ENCODE data around the gene PAK5. TPM values are rescaled to one million over a fixed set of nuclear protein-coding genes. Genes with fewer than 3 reads are reported as not detected.
"Not testable (repeated sequence)": the region's sequence is repeated elsewhere in the genome, so short reads cannot be mapped to it uniquely, and the experiment has no call there.

PAK5 gene
- total RNA-seq, 1 donor from 2014 or later: not detected

DNA sequence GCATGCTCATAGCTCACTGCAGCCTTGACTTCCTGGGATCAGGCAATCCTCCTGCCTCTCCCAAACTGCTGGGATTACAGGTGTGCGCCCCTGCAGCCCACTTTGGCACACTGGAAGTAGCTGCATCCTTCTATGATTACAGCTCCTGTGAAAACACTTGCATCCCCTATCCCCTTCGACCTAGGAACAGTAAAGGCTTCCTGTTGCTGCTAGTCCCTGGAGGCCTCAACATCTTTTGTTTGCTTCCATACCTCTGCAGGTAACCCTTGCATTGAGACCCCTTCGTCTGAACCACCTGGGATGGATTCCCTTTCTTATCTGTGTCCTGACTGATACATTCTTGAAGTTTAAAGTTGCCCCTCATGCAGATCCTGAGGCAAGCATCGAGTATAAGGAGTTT is 152.4 kb downstream of the PAK5 start:
- DNase-seq (ENCODE audit: low spot score): no peak

DNA sequence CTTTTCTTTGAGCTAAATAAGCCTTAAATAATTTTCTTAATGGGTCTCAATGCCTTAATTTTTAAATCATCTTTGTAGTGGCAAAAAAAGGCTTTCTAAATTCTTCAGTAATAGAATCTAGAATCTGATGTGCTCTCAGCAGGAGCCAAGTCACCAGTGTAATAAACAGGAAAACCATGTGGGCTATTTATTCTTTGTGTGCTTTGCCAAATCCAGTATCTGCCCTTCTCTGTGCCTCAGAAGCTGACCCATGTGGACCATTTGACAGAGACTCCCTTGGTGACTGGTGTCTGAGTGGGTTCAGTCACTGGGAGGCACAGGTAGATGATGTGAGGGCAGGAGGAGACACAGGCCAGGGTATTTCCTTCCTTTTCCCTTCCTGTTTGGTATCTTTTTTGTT is 152.9 kb downstream of the PAK5 start:
- DNase-seq (ENCODE audit: low spot score): no peak

DNA sequence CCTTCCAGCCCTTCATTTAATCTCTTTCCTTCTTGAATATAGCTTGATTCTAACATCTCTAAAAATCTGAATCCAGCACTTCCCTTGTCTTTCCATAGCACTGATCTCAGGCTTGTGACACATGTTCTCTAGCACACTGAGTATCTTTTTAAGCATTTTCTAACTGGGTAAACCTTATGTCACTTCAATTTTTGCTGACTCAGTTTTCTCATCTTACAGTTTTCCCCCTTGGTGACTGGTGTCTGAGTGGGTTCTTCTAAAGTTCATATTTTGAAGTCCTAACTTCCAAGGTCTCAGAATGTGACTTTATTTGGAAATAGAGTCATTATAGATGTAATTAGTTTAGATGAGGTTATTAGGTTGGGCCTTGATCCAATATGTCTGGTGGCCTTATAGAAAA is 153.9 kb downstream of the PAK5 start:
- DNase-seq (ENCODE audit: low spot score): no peak

DNA sequence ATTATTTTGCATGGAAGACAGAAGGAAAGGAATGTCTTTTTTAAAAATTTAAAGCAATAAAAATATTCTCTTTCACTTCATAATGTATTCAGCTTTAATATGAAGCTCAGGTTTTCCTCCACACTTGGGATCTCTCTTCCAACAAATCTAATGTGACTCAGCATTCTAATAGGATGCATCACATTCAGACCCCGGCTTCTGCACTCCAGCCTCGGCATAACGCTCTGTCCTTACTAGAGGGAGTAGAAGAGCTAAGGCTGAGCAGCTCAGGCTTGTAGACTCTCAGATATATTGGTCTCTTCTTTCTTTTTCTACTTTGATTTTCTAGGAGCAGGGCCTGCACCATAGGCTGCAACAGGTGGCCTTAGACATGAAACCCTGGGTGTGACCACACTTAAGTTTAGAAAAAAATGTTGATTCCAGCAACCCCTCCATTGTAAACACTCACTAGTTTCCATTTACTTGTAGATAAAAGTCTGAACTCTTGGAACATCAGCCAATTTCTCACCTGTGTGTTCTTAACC is 161.7 kb downstream of the PAK5 start:
- no peak for DNase-seq (ENCODE audit: low spot score)

DNA sequence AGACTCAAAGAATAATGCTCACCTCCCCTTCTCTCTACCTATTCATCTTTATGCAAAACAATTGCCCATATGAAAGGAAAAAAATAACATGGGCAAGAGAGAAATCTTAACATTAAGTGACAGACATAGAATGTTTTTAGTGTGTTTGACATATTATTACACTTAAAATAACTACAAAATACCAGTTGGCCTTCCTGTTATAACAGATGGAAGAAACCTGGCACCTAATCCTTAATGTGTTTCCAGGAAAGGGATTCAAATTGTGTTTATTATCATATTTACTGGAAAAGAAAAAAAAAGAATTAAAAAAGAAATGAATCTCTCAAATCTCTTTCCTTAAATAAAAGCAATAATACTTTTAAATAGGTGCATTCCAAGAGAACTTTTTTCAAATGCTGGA is 165.9 kb downstream of the PAK5 start:
- DNase-seq (ENCODE audit: low spot score): no peak

DNA sequence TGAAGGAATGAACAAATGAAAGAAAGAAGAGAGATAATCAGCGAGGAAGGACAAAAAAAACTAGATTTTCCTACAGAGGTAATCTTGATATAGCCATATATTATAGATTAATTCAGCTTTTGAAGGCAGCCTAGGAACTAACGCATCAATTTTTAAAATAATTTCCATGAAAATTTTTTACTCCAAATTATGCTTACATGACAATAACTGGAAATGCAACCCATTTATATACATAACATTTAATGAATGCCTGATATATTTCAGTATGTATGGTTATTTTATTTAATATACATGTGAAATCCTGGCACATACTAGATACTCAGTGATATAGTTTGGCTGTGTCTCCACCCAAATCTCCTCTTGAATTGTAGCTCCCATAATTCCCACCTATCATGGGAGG is 166.8 kb downstream of the PAK5 start:
- DNase-seq (ENCODE audit: low spot score): no peak

DNA sequence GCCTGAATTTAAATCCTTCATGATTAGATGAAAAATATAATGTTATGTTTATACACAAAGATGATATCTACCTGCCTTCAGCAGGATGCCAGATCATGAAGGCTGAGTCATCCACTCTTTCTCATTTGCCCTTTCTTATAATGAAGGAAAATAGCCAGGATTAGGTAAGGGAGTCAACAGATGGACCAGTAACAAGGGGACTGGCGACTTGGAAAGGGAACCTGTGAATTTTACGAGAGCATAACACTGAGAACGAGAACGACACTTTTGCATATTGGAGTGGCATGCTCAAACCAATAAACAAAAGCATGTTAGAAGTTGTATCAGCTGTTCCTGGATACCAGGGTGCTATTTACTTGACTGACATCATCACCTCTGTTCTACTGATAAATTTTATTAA is 170.5 kb downstream of the PAK5 start:
- no peak for DNase-seq (ENCODE audit: low spot score)

DNA sequence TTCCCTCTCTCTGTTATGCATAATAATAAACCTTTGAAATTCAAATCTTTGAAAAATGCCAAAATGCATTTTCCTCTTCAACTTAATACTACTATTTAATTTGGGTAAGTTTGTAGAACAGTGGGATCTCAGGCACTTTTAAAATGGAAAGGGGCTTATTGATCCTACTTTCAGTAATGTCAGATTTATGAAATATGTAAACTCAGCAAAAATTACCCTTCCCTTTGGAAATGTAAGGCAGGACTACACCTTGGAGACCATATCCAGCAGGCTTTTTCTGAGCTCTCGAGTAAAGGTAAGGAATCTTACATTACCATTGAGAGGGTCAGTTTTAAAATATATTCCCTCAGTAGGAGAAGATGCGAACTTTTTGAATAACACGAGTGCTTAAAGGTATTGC is 175.5 kb downstream of the PAK5 start:
- DNase-seq (ENCODE audit: low spot score): no peak

DNA sequence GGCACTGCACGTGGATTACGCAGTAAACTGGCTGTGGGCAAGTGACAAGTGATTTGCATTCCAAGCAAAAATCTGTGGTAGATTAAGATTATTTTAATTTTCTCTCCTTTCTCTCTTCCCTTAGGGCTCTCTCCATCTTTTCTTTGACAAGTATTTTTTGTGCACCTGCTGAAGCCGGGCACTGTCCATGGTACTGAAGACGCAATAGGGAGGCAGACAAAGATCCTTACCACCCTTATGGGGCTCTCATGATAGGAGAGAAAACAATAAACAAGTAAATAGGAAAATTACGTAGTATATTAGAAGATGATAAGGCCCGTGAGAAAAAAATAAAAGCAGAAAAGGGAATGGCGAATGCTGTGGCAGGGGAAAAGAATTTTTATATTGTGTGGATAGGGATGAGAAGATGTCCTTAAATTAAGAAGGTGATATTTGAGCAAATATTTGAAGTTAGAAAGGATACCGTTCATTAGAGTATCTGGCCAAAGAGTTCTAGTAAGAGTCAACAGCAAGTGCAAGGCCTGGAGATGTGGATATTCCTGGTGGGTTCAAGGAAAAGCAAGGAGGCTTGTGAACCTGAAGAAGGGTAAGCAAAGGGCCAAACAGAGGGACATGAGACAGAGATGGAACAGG is 178.5 kb downstream of the PAK5 start:
- DNase-seq (ENCODE audit: low spot score): no peak

DNA sequence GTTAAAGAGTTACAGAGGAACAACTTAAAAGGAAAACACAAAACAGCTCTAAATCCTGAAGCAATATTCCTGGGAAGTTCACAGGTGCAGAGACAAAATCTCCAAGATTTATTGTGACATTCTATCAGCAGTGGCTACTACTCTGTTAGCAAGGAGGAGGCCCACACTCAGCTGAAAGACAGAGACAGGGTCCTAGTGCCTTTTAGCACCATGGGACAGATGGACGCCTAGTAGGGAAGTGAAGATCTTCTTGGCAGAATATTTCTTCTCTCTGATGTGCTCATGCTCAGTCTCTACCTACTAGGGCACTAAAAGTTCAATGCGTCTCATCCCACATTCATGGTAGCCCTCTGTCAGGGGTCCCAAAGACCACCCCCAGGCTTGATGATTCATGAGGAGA is 191.1 kb downstream of the PAK5 start:
- DNase-seq (ENCODE audit: low spot score): no peak

DNA sequence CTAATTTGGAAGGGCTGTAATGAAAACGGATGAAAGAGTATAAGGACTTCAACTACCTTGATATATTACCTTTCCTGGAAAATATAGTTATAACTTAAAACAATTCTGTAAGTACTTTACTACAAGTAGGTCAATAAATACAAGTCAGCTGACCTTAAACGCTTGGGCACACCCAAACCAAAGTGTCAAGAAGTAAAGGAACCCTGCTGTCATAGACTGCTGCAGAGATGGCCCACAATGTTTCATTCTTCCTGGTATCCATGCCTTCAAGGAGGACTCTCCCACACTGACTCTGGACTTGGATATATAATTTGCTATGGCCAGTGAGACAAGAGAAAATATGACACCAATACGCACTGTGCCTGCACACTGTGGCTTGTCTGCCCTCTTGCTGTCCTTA is 192.5 kb downstream of the PAK5 start:
- DNase-seq (ENCODE audit: low spot score): no peak

DNA sequence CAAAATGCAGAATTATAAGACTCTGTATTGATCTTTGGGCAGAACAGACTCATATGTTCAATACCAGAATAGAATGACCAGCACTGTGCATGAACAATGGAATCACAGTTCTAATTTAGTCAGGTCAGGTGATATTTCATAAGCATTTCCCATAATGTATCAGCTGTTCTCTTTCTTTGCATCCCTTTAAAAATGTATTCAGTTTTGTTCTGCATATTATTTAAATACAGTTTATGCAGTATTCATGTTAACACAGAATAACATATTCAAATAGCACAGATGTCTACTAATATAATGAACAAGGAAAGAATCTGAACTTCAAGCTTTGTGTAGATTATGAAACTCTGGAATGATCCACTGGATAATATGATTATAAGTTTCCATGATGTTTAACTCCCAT is 196.0 kb downstream of the PAK5 start:
- DNase-seq (ENCODE audit: low spot score): no peak

DNA sequence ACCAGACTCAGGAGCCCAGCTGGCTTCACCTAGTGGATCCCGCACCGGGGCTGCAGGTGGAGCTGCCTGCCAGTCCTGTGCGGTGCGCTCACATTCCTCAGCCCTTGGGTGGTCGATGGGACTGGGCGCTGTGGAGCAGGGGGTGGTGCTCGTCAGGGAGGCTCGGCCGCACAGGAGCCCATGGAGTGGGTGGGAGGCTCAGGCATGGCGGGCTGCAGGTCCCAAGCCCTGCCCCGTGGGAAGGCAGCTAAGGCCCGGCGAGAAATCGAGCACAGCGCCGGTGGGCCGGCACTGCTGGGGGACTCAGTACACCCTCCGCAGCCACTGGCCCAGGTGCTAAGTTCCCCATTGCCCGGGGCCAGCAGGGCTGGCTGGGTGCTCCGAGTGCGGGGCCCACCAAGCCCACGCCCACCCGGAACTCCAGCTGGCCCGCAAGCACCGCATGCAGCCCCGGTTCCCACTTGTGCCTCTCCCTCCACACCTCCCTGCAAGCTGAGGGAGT is 197.3 kb downstream of the PAK5 start:
- DNase-seq (ENCODE audit: low spot score): not testable (repeated sequence)

DNA sequence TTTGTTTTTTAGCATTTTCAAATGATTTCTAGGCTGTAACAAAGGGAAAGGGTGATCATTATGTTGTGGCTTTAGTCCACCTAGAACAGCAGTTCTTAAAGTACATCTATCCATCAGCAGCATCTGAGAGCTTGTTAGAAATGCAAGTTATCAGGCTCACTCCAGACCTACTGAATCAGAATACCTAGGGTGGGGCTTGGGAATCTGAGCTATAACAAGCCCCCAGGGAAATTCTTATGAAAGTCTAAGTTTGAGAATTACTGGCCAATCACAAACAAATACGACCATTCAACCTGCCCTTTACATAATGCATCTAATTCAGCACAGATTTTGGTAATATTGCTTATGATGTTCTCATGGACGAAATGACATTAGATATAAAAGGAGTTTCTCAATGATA is 201.0 kb downstream of the PAK5 start:
- no peak for DNase-seq (ENCODE audit: low spot score)

DNA sequence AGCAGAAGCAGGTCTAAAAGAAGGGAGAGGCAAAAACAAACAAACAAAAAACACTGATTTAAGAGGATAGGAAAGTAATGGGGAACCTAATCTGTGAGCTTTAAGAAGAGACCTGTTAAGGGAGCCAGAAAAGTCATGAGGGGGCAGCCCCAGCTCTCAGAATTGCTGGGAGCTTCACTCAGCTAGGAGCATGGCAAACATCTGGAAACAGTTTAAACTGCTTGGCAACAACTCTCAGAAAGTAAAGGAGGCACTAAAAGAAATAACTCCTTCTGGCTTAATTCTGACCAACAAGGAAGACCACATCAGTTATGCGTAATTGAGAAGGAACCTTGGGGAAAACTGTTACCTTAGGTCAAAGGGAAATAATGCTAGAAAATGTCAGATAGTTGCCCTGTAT is 203.1 kb downstream of the PAK5 start:
- no peak for DNase-seq (ENCODE audit: low spot score)

DNA sequence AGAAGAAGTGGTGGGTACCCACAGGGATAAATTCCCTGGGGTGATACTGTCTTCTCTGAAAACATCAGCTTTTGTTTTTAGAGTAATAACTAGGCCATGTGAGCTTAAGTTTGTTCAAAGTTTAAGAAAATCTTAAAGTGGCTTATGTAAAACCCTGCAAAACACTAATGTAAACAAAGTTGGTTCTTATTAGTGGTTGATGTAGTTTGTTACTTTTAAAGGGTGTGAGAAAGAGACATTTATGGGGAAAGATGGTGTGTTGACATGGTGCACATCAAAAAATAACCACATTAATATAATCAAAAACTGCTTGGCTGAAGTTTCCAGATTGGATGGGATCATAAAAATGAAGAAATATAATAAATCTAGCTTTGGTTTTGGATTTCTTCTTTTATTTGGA is 204.5 kb downstream of the PAK5 start:
- DNase-seq (ENCODE audit: low spot score): no peak

DNA sequence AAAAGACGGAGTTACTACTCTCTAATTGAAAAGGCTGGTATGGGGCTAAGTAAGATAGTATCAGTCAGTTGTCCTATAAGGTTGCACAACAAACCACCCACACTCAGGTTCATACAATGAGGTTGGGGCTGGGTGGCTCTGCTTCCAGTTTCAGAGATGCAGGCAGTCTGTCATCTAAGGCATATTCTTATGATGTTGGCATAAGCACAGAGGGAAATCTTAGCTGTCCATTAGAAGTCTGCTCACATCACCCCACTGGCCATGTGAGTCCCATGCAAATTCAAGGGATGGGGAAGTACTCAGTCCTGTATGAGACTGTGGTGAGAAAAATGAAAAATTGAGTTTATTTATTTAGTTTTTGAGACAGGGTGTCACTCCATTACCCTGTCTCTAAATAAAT is 205.9 kb downstream of the PAK5 start:
- no peak for DNase-seq (ENCODE audit: low spot score)

DNA sequence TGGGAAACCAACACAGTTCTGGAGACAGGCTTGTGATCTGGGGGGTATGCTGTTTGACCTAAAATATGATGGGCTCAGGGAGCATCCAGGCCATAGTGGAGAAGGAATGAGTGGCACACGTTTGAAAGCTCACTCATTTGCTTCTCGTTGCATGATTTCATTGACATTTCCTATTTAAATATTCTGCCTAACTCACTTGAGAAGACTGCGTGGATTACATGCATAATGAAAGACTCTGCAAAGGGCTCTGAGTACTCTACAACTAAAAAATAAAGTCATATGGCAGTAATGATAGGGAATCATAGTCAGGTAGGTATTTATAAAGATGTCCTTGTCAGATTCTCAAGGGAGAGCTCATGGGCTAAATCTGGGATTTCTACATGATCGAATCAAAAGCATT is 206.6 kb downstream of the PAK5 start:
- DNase-seq (ENCODE audit: low spot score): no peak

DNA sequence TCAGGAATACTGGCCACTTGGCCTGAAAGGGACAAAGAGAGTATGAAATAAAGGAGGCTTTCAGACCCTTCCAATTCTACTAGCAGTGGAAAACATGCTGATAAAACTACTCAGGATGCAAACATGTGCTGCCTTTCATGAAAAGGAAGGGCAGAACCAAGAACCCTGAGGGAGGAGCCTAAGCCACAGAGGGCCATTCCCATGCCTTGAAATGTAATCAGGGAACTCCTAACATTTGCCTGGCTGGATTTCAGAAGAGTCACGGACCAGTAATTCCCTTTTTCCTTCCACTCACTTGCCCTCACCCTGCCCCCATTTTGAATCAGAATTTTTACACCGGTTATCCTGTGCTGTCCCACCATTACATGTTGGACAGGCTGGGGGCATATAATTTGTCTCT is 208.3 kb downstream of the PAK5 start:
- no peak for DNase-seq (ENCODE audit: low spot score)

DNA sequence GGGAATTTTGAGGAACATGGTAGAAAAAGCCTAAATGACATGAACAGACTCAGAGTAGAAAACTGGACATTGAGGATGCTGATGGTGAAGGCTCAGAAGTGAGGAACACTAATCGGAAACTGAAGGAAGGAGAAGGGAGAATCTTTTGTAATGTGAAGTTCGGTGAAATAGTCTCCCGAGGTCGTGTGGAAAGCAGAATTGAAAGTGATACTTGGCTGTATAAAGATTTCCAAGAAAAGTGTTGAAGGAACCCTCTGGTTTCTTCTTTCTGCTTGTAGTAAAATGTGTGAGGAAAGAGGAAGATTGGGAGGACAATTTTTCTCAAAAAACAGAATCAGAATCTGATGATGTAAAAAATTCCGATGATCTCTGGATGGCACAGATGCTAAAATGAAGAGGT is 209.0 kb downstream of the PAK5 start:
- DNase-seq (ENCODE audit: low spot score): no peak

DNA sequence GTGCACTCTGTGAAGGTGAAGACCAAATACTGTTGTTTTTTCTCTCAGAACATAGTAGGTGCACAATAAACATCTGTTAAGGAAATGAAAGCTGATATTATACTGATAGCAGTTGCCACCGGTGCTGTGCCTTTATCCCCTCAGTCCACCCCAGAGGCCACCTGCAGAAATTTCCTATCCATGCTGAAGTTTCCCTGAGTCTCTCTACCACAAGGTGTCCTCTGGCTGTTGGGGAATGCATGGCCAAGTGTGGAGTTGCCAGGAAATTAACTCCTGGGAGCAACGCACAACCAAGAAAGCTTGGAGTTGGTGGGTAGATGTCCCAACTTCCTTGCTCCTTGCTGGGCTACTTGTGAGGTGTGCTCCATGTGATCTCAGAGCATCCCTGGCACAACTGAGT is 210.3 kb downstream of the PAK5 start:
- no peak for DNase-seq (ENCODE audit: low spot score)

DNA sequence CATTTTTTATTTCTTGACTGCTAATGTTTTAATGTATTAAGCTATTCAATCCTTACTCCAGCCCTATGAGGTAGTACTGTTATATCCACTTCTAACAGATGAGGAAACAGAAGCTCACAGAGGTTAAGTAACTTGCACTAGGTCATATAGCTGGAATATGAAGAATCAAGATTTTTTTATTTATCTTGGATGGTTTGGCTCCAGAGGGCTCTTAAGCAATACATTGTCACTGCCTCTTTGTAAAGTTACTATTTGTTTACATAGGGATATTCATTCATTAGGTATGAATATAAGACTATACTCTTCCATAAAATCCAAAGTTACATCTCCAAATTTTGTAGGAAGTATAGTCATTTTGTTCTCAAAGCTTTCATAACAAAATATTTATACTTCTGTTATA is 210.7 kb downstream of the PAK5 start:
- no peak for DNase-seq (ENCODE audit: low spot score)

DNA sequence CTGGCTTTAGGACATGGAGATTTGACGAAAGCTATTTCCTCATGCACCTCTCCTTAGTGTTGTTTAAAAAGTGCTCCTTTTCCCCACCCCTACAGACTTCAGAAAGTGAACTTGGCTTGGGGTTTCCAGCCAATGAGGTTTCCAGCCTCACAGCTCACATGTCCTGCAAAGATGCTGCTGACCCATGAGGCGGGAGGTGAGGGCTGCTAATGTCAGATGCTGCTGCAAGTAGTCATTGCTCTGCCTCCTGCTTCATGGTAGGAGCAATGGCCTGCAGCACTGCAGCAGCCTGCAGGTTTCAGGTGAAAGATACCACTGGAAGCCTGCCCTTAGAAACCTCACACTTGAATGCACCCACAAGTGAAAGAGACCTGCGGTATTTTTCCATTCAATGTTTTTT is 211.7 kb downstream of the PAK5 start:
- DNase-seq (ENCODE audit: low spot score): no peak

DNA sequence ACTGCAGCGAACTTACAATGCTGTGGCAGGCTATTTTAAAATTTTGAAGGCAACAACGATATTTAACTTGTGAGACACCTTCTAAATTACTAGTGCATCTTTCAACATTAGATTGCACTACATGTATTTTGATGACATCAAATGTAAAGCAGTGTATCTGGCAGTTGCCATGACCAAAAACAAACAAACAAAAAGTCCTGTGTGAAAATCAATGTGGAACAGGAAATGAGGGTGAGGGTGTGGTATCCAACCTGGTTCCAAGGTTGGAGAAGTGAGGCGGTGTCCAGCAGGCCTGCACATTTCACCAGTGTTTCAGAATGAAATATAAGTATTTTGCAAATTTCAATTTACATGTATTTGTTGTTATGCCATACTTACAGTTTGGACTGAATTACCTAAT is 212.5 kb downstream of the PAK5 start:
- DNase-seq (ENCODE audit: low spot score): no peak
